Stimulated activated effector memory CD8-positive, alpha-beta T cell treated with anti-CD3 and anti-CD28 coated beads, Interleukin-12 subunit alpha, Interleukin-12 subunit beta, amount 100 ng/mL, for 72 hours (primary cell): ENCODE results near the gene TOMM34.

Source experiments
- ATAC-seq: fragments of 150-1000 bp; cut with Tn5 transposase; 2 replicates; pipeline ENCODE4 v1.10.0; 2021
- DNase-seq, 2 donors: peaks; one replicate each; pipeline ENCODE4 v3.0.0; 2021 to 2022; ENCODE audit warnings: low spot score in 2 of 2
- H3K27ac Mint-ChIP-seq: one replicate; pipeline ENCODE4 v1.8.0; 2022; ENCODE audit warnings: mild to moderate bottlenecking, mixed read lengths
- H3K36me3 Mint-ChIP-seq: one replicate; pipeline ENCODE4 v1.8.0; 2022; ENCODE audit warnings: mild to moderate bottlenecking, mixed read lengths
- H3K4me1 Mint-ChIP-seq: one replicate; pipeline ENCODE4 v1.8.0; 2022; ENCODE audit warnings: mixed read lengths
- H3K4me3 Mint-ChIP-seq: one replicate; pipeline ENCODE4 v1.8.0; 2022; ENCODE audit warnings: mild to moderate bottlenecking, mixed read lengths
- H3K9me3 Mint-ChIP-seq: one replicate; pipeline ENCODE4 v1.8.0; 2022; ENCODE audit warnings: mixed read lengths

The TOMM34 gene

DNA sequence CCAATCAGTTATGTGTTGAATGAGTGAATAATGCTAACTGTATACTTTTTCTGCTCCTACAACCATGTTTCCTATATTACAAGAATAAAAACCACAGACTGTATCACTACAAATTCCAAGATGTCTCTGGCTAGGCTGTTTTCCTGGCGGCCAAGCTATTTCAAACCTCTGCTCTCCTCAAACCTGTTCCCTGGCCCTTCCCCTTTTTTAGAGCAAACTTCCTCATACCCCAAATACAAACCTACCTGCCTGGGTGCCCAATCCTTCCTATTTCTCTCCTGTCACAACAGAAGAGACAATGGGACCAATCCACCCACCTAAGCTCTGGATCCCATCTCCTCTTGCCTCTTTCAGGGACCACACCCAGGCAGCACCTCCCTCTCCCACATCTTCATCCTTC, 7.5 kb downstream of the TOMM34 start:
- DNase-seq (no peak), ATAC-seq (no peak)
- H3K9me3 Mint-ChIP-seq: no peaks in the 10 kb centered on the region
- peak overlapping the region; percentile 46 for H3K27ac Mint-ChIP-seq
- H3K4me3 Mint-ChIP-seq: no peak overlapping the region
- peaks cover 44% of the 10 kb centered on the region for H3K4me1 Mint-ChIP-seq
- H3K36me3 Mint-ChIP-seq: peaks cover 100% of the 10 kb centered on the region

DNA sequence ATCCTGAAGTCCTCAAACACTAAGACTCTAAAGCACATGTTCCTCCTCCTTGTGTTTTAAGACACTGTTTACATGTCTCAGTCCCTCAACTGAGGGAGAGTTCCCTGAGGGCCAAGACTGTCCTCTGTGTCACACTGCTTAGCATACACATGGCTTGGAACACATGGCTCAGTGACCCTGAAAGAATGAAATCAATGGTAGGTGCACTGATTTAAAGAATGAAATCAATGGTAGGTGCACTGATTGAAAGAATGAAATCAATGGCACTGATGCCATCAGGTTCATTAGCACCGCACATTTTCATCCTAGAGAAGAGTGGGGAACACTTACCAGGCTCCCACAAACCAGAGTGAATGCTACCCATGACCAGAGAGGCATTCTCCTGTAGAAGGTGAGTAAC, 9.8 kb downstream of the TOMM34 start:
- Mint-ChIP-seq H3K36me3 (peaks cover 100% of the 10 kb centered on the region), H3K4me3 (no peak overlapping the region), H3K9me3 (no peaks in the 10 kb centered on the region), H3K4me1 (peaks cover 30% of the 10 kb centered on the region), H3K27ac (peak overlapping the region; percentile 26)
- no peak for ATAC-seq
- no peak for DNase-seq

DNA sequence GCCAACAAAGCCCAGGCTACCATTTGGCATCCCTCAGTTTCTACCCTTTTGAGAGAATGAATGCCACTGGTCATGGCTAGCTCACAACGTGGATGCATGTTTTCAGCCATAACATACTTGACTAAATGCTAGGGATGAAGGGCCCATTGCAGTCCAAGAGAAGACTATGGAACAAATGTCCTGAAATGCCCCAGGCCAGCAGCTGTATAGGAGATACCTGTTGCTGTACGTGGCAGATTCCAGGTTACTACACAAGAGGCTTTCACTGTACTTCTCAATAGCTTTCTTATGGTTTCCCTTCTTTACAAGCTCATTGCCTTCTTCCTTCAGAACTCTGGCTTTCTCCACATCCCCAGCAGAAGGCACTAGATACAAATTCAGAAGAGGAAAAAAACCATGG, 11.7 kb downstream of the TOMM34 start:
- no peaks in the 10 kb centered on the region for H3K9me3 Mint-ChIP-seq
- ATAC-seq (no peak), DNase-seq (no peak)
- no peak overlapping the region for H3K4me3 Mint-ChIP-seq
- H3K27ac Mint-ChIP-seq: peak overlapping the region; percentile 65
- peaks cover 16% of the 10 kb centered on the region for H3K4me1 Mint-ChIP-seq
- peaks cover 100% of the 10 kb centered on the region for H3K36me3 Mint-ChIP-seq

DNA sequence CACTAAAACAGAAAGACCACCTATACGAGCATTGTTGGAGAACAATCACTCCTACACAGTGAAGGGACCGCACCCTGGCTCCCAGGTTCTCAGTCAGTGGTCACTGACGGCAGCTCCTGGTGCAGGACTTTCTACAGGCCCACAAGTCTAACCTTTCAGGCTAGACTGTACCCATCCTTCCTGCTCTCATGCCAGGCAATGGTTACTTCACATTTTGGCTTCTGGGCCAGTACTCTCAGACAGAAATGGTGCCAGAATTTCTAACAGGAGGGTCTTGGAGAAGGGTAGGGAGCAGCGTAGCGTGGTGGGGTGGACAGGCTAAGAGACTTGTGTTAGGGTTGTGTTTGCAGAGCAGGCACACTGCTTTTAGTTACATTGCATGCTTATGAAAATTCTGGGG, 12.1 kb downstream of the TOMM34 start:
- H3K4me1 Mint-ChIP-seq: peaks cover 12% of the 10 kb centered on the region
- DNase-seq: no peak
- no peaks in the 10 kb centered on the region for H3K9me3 Mint-ChIP-seq
- H3K36me3 Mint-ChIP-seq: peaks cover 100% of the 10 kb centered on the region
- no peak for ATAC-seq
- no peak overlapping the region for H3K27ac Mint-ChIP-seq
- H3K4me3 Mint-ChIP-seq: no peak overlapping the region

DNA sequence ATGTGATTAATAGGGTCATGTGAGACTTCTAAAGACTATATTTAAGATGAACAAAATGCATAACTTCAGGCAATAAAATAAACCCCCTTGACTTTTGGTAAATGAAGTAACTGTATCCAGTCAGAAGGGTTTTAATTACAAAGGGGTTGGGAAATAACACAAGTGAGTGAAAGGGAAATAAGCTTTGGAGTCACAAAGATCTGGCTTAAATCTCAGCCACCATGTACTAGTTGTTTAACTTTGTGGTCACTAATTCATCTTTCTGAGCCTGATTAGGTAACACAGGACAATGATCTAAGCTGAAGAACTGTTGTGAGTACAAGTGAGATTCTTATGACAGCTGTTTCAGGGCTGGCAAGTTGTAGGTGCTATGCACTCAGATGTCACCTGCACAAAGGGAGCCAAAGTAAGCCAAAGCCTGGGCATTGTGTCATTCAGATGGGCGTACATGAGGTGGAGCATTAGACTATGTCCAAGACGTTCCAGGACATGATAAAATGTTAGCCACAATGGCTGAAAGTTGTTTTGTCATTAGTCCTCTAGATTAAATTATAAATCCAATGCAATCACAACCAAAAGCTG, 13.8 kb downstream of the TOMM34 start:
- Mint-ChIP-seq H3K9me3 (no peaks in the 10 kb centered on the region), H3K4me1 (peaks cover 14% of the 10 kb centered on the region), H3K27ac (no peak overlapping the region), H3K36me3 (peaks cover 100% of the 10 kb centered on the region), H3K4me3 (no peak overlapping the region)
- ATAC-seq (no peak), DNase-seq (no peak)

DNA sequence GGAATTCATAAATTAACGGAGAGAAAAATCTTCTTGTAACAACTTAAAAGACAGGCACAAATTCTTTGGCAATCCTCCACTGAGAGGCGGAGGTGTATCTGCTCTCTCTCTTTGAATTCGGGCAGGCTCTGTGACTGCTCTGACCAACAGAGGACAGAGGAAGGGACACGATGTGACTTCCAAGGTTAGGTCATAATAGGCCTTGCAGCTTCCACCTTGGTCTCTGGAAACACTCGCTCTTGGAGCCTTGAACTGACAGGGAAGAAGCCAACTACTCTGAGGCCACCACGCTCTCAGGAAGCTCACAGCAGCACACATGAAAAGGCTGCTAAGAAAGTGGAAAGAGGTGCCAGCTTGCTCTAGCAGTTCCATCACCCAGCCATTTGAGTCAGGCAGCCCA, 14.9 kb downstream of the TOMM34 start:
- ATAC-seq: no peak
- H3K4me3 Mint-ChIP-seq: no peak overlapping the region
- peaks cover 100% of the 10 kb centered on the region for H3K36me3 Mint-ChIP-seq
- DNase-seq: no peak
- no peaks in the 10 kb centered on the region for H3K9me3 Mint-ChIP-seq
- peaks cover 18% of the 10 kb centered on the region for H3K4me1 Mint-ChIP-seq
- no peak overlapping the region for H3K27ac Mint-ChIP-seq

DNA sequence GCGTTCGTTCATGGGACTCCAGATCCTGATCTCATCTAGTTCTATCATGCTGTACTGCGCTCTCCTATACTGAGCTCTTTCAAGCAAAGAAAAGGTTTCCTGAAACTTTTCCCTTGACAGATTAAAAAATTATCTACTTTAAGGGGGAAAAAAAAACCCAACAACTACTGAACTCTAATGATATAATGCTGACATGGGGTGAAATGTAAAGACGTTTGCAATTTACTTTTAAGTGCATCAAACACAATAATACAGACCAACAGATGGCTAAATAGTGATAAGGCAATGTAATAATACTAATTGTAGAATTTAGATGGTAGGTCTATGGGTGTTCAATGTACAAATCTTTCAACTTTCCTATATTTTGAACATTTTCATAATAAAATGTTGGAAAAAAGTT, 16.4 kb downstream of the TOMM34 start:
- DNase-seq (no peak), ATAC-seq (no peak)
- H3K36me3 Mint-ChIP-seq: peaks cover 94% of the 10 kb centered on the region
- H3K9me3 Mint-ChIP-seq: no peaks in the 10 kb centered on the region
- no peak overlapping the region for H3K4me3 Mint-ChIP-seq
- H3K4me1 Mint-ChIP-seq: peaks cover 13% of the 10 kb centered on the region
- H3K27ac Mint-ChIP-seq: peak overlapping the region; percentile 24

DNA sequence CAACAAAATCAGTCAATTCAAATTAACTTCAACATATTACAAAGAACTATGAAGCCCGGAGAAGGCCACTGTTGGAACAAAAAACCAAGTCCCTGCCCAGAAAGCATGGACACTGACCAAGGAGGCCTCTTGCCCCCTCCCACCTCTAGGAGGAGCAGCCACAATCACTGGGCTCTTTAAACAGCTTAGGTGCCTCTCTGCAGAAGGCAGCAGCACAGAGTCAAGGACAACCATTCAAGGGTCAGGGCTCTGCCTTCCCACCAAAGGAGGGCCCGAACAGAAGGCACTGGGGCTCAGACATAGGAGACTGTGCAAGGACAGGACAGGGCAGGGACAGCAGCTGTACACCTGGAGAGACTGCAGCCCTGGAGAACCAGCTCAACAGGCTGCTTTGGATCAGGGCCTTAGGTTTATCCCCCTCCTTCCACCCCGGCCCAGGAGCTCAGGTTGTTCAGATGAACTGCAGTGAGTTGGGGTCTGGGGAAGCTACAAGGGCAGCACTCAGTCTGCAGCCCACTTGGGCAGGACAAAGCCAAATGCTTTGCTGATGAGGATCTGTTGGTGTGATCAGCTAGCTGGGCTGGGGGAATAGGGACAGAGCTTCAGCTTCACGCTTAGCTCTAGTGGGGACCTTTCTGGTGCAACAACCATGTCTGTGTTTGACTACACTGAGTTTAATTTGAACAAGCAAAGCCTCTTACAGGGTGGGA, 17.8 kb downstream of the TOMM34 start:
- Mint-ChIP-seq H3K9me3 (no peaks in the 10 kb centered on the region), H3K36me3 (peaks cover 93% of the 10 kb centered on the region), H3K4me3 (no peak overlapping the region), H3K27ac (peak overlapping the region; percentile 21), H3K4me1 (peaks cover 13% of the 10 kb centered on the region)
- ATAC-seq (no peak), DNase-seq (no peak)

DNA sequence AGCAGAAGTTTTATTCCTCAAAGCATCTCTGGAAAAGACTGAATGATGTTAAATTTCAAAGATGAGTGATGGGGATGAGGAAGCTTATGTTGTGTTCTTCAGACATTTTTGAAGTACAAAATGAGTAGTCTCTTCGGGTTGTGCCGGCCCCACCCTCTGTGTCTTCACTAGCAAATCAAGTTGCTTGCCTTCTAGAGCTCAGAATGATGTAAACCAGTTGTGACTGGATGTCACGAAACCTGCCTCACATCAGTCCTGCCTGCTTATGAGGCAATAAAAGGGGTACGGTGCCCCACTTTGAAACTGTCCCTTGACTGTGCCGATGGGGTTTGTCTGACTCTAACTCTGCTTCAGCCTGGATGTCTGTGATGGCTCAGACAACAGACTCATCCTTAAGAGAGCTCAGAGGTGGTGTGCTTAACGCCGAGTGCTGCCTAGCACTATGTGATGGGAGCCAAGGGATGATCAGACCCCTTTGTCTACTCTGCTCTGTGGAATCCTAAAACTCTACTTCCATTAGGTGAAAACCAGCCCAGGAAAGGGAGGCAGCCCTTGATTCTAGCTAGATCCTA, 19.0 kb downstream of the TOMM34 start:
- peaks cover 13% of the 10 kb centered on the region for H3K4me1 Mint-ChIP-seq
- ATAC-seq: no peak
- peaks cover 93% of the 10 kb centered on the region for H3K36me3 Mint-ChIP-seq
- peak overlapping the region; percentile 41 for H3K27ac Mint-ChIP-seq
- no peak for DNase-seq
- H3K4me3 Mint-ChIP-seq: no peak overlapping the region
- no peaks in the 10 kb centered on the region for H3K9me3 Mint-ChIP-seq

DNA sequence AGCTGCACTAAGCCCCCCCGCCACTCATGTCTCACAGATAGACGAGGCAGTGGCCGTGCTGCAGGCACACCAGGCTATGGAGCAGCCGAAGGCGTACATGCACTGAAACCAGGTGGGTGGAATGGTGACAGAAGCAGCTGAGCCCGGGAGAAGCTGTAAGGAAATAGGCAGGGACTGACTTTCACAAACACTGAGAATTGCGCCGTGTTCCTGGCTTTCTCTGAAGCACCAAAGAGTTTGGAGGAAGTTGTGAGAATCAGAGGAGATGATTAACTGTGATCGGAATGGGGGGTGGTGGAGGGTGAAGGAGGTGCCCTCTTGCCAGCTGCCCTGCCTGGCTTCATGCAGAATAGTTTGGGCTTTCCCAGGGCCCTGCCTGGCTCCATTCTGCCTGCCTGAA, 21.6 kb downstream of the TOMM34 start:
- no peak for DNase-seq
- no peak for ATAC-seq
- Mint-ChIP-seq H3K9me3 (no peaks in the 10 kb centered on the region), H3K4me1 (peaks cover 13% of the 10 kb centered on the region), H3K27ac (no peak overlapping the region), H3K4me3 (no peak overlapping the region), H3K36me3 (peaks cover 76% of the 10 kb centered on the region)

DNA sequence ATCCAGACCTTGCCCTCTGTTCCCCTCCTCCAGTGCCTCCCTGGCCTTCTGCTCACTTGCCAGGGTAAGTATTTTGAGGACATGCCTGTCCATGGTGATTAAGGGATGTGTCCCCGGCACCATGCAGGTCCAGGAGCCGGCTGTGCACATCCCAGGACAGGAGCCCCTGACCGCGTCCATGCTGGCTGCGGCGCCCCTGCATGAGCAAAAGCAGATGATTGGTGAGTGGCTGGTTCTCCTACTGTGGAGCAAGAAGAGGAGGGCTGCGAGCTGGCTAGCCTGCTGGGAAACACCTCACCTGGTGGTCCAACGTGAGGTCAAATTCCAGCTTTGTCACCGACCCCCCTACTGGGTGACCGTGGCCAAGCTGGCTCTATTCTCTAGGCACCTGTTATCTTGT, 23.7 kb downstream of the TOMM34 start:
- no peaks in the 10 kb centered on the region for H3K9me3 Mint-ChIP-seq
- ATAC-seq (no peak), DNase-seq (no peak)
- no peak overlapping the region for H3K4me3 Mint-ChIP-seq
- H3K36me3 Mint-ChIP-seq: peaks cover 64% of the 10 kb centered on the region
- no peak overlapping the region for H3K27ac Mint-ChIP-seq
- H3K4me1 Mint-ChIP-seq: peaks cover 7% of the 10 kb centered on the region

DNA sequence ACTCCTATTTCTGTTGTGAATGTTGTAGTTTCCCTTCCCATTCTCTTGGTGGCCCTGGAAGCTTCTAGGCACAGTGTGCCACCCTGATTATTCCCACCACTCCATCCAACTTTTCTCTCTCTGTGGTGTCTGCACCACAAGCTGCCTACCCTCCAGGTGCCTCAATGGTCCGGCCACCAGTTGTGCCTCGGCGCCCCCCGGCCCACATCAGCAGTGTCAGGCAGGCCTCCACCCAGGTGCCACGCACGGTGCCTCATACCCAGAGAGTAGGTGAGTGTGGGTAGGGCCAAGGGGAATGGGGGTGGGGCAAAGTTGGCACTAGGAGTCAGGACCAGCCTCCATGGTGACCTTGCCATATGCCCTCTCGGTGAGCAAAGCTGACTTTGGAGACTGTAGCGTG, 27.3 kb downstream of the TOMM34 start:
- Mint-ChIP-seq H3K4me3 (no peak overlapping the region), H3K4me1 (no peaks in the 10 kb centered on the region), H3K9me3 (no peaks in the 10 kb centered on the region), H3K27ac (no peak overlapping the region), H3K36me3 (peaks cover 54% of the 10 kb centered on the region)
- ATAC-seq (no peak), DNase-seq (no peak)

DNA sequence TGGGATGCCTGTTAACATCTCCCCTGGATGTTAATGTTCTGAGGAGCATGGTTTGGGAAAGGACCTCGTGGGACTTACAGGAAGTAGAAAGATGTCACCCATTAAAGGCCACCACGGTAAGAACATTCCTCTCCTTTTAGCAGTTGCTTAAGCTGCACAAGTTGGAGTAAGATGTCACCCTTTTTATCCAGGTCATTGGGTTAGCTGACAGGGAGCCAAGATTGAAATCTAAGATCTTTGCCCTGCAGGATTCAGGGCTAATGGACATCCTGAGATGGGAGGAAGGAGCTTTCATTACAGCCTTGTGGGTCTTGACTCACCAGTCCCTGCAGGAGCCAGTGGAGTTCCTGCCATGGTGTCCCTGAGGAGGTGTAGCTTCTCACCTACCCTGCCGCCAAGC, 28.3 kb downstream of the TOMM34 start:
- no peaks in the 10 kb centered on the region for H3K4me1 Mint-ChIP-seq
- peaks cover 50% of the 10 kb centered on the region for H3K36me3 Mint-ChIP-seq
- no peak overlapping the region for H3K27ac Mint-ChIP-seq
- H3K4me3 Mint-ChIP-seq: no peak overlapping the region
- no peaks in the 10 kb centered on the region for H3K9me3 Mint-ChIP-seq
- DNase-seq: no peak
- ATAC-seq: no peak

DNA sequence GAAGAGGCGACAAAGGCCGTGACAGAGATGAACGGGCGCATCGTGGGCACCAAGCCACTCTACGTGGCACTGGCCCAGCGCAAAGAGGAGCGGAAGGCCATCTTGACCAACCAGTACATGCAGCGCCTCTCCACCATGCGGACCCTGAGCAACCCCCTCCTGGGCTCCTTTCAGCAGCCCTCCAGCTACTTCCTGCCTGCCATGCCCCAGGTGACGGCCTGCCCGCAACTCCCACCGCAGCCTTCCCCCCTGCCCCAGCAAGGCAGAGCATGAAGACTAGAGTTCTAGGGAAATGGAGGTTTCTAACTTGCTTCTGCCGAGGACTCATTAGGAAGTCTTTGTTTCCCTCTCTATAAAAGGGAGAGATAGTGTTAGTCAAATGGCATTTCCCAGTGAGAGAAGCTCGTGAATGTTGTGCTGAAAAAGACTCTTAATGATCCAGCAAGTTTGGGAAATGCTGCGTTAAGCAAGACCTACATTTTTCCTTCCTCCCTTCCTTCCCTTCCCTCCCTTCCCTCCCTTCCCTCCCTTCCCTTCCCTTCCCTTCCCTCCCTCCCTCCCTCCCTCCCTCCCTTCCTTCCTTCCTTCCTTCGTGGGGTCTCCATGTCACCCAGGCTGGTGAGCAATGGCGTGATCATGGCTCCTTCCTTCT, 29.6 kb downstream of the TOMM34 start:
- Mint-ChIP-seq H3K27ac (peak overlapping the region; percentile 78), H3K4me3 (no peak overlapping the region), H3K4me1 (no peaks in the 10 kb centered on the region), H3K9me3 (no peaks in the 10 kb centered on the region), H3K36me3 (peaks cover 40% of the 10 kb centered on the region)
- DNase-seq: no peak
- no peak for ATAC-seq

DNA sequence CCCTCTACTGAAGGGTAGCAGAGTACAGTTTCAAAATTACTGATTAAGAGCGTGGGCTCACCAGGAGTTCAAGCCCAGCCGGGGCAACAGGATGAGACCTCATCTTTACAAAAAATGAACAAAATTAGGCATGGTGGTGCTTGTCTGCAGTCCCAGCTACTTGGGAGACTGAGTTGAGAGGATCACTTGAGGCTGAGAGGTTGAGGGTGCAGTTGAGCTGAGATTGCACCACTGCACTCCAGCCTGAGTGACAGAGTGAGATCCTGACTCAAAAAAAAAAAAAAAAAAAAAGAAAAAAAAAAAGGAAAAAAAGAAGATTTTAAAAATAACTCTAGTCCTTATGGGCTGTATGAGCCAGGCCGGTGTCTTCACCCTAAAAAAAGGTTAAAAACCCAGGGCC, 31.6 kb downstream of the TOMM34 start:
- DNase-seq (no peak), ATAC-seq (no peak)
- Mint-ChIP-seq H3K9me3 (no peaks in the 10 kb centered on the region), H3K36me3 (peaks cover 52% of the 10 kb centered on the region), H3K4me1 (no peaks in the 10 kb centered on the region), H3K4me3 (no peak overlapping the region), H3K27ac (no peak overlapping the region)

DNA sequence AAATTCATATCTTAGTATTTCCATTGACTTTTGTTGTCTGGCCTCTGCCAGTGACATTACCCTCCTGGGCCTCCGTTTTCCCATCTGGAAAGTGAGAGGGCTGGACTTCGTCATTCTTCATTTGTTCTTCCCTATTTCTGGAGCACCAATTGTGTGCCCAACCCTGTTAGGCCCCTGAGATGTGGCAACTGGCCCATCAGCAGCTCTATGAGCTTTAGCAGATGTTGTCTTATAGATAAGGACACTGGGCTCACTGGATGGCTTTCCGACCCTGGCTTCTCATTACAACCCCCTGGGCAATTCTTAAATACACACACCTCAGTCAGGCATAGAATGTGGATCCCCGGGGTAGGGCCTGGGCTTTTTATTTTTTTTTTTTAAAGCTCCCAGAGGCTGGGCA, 35.7 kb downstream of the TOMM34 start:
- no peak overlapping the region for H3K4me3 Mint-ChIP-seq
- no peaks in the 10 kb centered on the region for H3K9me3 Mint-ChIP-seq

More for the DNA sequence above, 35.7 kb downstream of the TOMM34 start:
- Mint-ChIP-seq H3K4me1 (no peaks in the 10 kb centered on the region), H3K36me3 (peaks cover 60% of the 10 kb centered on the region), H3K27ac (no peak overlapping the region)
- DNase-seq (no peak), ATAC-seq (no peak)
